ENCODE measurements around the gene SPECC1L. TPM values are rescaled to one million over a fixed set of nuclear protein-coding genes. Genes with fewer than 3 reads are reported as not detected.

Gene SPECC1L
- total and polyA plus RNA-seq, 10 of the 15 experiments (the other 5 are each of a cell fraction or from before 2014, with no cell fraction given): 1.9 to 40.6 (median 19.1) TPM

DNA sequence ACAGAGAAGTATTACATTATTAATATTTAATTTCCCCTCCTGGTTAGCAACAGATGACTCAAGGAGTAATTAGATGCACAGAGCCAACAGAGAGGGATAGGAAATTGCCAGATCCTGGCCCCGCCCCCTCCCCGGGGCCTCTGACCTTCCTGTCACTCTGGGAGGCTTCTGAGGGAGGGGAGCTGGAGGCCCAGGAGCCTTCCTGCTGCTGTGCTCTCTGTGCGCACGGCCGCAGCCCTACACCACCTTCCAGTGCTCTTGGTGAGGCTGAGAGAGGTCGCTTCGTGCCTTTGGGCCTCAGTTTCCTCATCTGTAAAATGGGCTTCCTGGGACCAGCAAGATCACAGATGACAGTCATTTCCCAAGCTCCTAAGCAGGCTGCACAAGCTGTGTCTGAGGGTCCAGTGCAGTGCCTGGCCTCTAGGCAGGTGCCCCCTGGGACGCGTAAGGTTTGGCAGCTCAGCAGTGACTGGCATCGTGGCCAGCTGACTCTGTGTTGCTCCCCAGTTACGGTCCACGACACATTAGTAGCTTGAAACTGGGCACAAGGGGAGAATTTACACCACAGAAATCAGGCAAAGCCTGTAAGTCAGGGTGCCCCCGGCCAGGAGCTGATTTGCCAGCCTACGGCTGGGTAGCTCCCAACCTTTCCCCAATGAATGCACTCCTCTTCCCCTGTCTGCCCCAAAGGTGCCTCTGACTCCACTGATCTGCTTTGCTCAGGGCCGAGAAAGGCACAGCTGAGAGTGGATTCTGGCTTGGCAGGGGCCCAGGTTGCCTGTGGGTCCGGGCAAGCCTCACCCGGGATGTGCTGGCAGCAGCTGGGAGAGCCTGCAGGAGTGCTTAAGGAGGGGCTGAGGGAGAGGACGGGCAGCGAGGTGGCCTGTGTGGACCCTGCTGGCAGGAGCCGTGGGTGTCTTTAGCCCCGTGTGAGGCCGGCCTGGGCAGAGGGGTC is 159.1 kb downstream of the SPECC1L start:
- TF ChIP-seq IRF4 (IDR thresholded peaks at IDR 0.05; ENCODE audit: low read depth, low read length) (no peak), POLR2AphosphoS2 (IDR thresholded peaks at IDR 0.05; ENCODE audit: low read depth, low read length) (0 out of 2 replicates have a peak, but pooled peaks have one; percentile 46), EED (IDR thresholded peaks at IDR 0.05; ENCODE audit: low read depth) (0 out of 2 replicates have a peak, but pooled peaks have one; percentile 4), ESRRA (IDR thresholded peaks at IDR 0.05; ENCODE audit: low read length) (0 out of 2 replicates have a peak, but pooled peaks have one; percentile 52), NFYB (IDR thresholded peaks at IDR 0.05; ENCODE audit: insufficient read depth, low read depth, low read length) (0 out of 2 replicates have a peak, but pooled peaks have one; percentile 13), RFX5 (IDR thresholded peaks at IDR 0.05; ENCODE audit: low read depth, low read length) (peak; percentile 97), ZBED1 (IDR thresholded peaks at IDR 0.05; ENCODE audit: borderline replicate concordance) (no peak), BMI1 (IDR thresholded peaks at IDR 0.05; ENCODE audit: borderline replicate concordance) (no peak), EGR1 (IDR thresholded peaks at IDR 0.05; ENCODE audit: borderline replicate concordance in 1 of 2, low read depth in 2 of 2, low read length in 2 of 2) (no peak), NR2F1 (conservative IDR thresholded peaks at IDR 0.05) (peak; percentile 89), MYC (IDR thresholded peaks at IDR 0.05; ENCODE audit: insufficient read depth, insufficient read length, insufficient replicate concordance, low read length, severe bottlenecking) (no peak), SMARCA5 (IDR thresholded peaks at IDR 0.05) (peak; percentile 71), CREM (IDR thresholded peaks at IDR 0.05; ENCODE audit: low read depth) (peak; percentile 51; the same call in 1 of the 2 replicates), ZNF217 (IDR thresholded peaks at IDR 0.05) (peak; percentile 50; the same call in 1 of the 2 replicates)
- TF ChIP-seq, protein P1, sequence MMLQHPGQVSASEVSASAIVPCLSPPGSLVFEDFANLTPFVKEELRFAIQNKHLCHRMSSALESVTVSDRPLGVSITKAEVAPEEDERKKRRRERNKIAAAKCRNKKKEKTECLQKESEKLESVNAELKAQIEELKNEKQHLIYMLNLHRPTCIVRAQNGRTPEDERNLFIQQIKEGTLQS (IDR thresholded peaks at IDR 0.05; ENCODE audit: borderline replicate concordance, extremely low read depth, low read depth, low read length): no peak
- TF ChIP-seq, protein P2, sequence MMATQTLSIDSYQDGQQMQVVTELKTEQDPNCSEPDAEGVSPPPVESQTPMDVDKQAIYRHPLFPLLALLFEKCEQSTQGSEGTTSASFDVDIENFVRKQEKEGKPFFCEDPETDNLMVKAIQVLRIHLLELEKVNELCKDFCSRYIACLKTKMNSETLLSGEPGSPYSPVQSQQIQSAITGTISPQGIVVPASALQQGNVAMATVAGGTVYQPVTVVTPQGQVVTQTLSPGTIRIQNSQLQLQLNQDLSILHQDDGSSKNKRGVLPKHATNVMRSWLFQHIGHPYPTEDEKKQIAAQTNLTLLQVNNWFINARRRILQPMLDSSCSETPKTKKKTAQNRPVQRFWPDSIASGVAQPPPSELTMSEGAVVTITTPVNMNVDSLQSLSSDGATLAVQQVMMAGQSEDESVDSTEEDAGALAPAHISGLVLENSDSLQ (IDR thresholded peaks at IDR 0.05): peak; percentile 73
- BruUV-seq (replicated peaks): no TSS peak
- SMC1A ChIA-PET (ENCODE audit: uncharacterized antibody, unreplicated experiment): interaction anchor here (0.9 to 10.4 kb wide), 7 partner anchors 7 to 96 kb away, joined by 3 to 122 read pairs (median 14); no protein-coding TSS in a partner anchor
- Histone ChIP-seq H3K36me3 (ENCODE audit: control insufficient read depth in 2 of 2, insufficient read depth in 2 of 2, low read length in 1 of 2) (peaks cover 0 to 5% of the 10 kb centered on the region in 2 experiments; a peak in 2 of 4 replicates), H3K27me3 (replicated peaks in 1 of 2; ENCODE audit: control insufficient read depth in 2 of 2, insufficient read depth in 2 of 2, low read length in 1 of 2) (no peaks in the 10 kb centered on the region), H2AFZ (ENCODE audit: control insufficient read depth, low read depth, low read length) (peak overlapping the region; percentile 8; the same call in 1 of the 2 replicates), H3K4me3 (peak overlapping the region; percentile 60), H4K20me1 (ENCODE audit: control insufficient read depth, insufficient read depth) (no peaks in the 10 kb centered on the region), H3K9ac (ENCODE audit: control insufficient read depth, insufficient read depth, low read length) (peak overlapping the region; percentile 73; the same call in 1 of the 2 replicates), H3K27ac (ENCODE audit: control insufficient read depth, insufficient read depth) (peak overlapping the region; percentile 89), H3K79me2 (ENCODE audit: control insufficient read depth, insufficient read depth, low read length) (peaks cover 83% of the 10 kb centered on the region), H3K4me2 (ENCODE audit: control insufficient read depth, insufficient read depth) (peak overlapping the region; percentile 83), H3K4me1 (ENCODE audit: control insufficient read depth, insufficient read depth, low read length) (peaks cover 63% of the 10 kb centered on the region), H3K9me3 (replicated peaks; ENCODE audit: control insufficient read depth, insufficient read depth, low read length) (no peaks in the 10 kb centered on the region)
- WGBS (ENCODE audit: insufficient coverage, insufficient replicate concordance, low lambda C conversion rate, missing lambda C conversion rate): 81% methylated on average over 22 of the region's 22 CpGs
- CTCF ChIA-PET: interaction anchor here (0.7 to 19.9 kb wide), 6 partner anchors 8 to 97 kb away, joined by 3 to 332 read pairs (median 4); no protein-coding TSS in a partner anchor
- DNase-seq (ENCODE audit: low read depth, low spot score) (no peak), ATAC-seq (peak; percentile 6; the same call in 2 of the 3 replicates), FAIRE-seq (no peak)
- POLR2A ChIA-PET: interaction anchor here (0.8 to 2.2 kb wide), 5 partner anchors 28 to 627 kb away, joined by 3 to 10 read pairs (median 5); no protein-coding TSS in a partner anchor
- intact Hi-C loops (cut with micrococcal nuclease; ENCODE audit: unreplicated experiment) (loop anchor here (10.0 kb wide), 1 partner anchor 105 kb away; no protein-coding TSS in a partner anchor), in situ Hi-C loops (cut with MboI) (loop anchor here (5.0 kb wide), 1 partner anchor 88 kb away; no protein-coding TSS in a partner anchor)
- RAD21 ChIA-PET (ENCODE audit: unreplicated experiment): interaction anchor here (0.8 to 10.4 kb wide), 4 partner anchors 9 to 85 kb away, joined by 3 to 107 read pairs (median 4); no protein-coding TSS in a partner anchor
